ENCODE measurements around the gene PLCXD1. TPM values are rescaled to one million over a fixed set of nuclear protein-coding genes. Genes with fewer than 3 reads are reported as not detected.
"Not testable (repeated sequence)": the region's sequence is repeated elsewhere in the genome, so short reads cannot be mapped to it uniquely, and the experiment has no call there.

PLCXD1 gene
- total RNA-seq, 1 donor from 2014 or later, result 25.7 TPM

DNA sequence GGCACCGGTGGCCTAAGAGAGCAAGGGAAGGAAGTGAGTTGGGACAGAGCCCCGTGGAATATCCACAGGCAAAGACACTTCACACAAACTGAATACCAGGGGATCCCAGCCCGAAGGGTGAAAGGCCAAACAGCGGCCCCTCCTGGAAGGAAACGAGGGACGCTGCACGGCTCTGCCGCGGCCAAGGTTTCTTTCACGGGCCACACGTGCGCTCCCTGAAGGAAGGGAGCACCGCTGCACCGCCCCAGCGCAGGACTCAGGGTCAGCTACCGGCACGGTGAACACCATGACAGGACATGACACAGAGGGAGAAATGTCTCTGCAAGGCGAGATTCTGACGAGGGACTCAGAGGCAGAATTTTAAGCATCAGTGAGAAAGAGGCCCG is 69.0 kb downstream of the PLCXD1 start:
- TF ChIP-seq, protein P1, sequence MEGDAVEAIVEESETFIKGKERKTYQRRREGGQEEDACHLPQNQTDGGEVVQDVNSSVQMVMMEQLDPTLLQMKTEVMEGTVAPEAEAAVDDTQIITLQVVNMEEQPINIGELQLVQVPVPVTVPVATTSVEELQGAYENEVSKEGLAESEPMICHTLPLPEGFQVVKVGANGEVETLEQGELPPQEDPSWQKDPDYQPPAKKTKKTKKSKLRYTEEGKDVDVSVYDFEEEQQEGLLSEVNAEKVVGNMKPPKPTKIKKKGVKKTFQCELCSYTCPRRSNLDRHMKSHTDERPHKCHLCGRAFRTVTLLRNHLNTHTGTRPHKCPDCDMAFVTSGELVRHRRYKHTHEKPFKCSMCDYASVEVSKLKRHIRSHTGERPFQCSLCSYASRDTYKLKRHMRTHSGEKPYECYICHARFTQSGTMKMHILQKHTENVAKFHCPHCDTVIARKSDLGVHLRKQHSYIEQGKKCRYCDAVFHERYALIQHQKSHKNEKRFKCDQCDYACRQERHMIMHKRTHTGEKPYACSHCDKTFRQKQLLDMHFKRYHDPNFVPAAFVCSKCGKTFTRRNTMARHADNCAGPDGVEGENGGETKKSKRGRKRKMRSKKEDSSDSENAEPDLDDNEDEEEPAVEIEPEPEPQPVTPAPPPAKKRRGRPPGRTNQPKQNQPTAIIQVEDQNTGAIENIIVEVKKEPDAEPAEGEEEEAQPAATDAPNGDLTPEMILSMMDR (IDR thresholded peaks at IDR 0.05), result peak; percentile 4
- no peak for TF ChIP-seq EZH2 (IDR thresholded peaks at IDR 0.05)
- TF ChIP-seq EZH2phosphoT487 (IDR thresholded peaks at IDR 0.05), result no peak
- Histone ChIP-seq H3K4me3 (no peak overlapping the region), H3K79me2 (ENCODE audit: low read depth) (peaks cover 19% of the 10 kb centered on the region), H3K9me3 (ENCODE audit: low read depth) (no peaks in the 10 kb centered on the region), H3K36me3 (no peaks in the 10 kb centered on the region), H3K9ac (peak overlapping the region; percentile 20), H4K20me1 (ENCODE audit: low read depth) (peaks cover 8% of the 10 kb centered on the region), H3K27ac (no peak overlapping the region), H3K4me1 (no peaks in the 10 kb centered on the region), H3K4me2 (no peak overlapping the region), H3K27me3 (no peaks in the 10 kb centered on the region), H2AFZ (replicated peaks) (no peak overlapping the region), H3F3A (ENCODE audit: low read depth) (no peaks in the 10 kb centered on the region)
- peak overlapping the region; percentile 54 for H3K27ac Mint-ChIP-seq
- peaks cover 4% of the 10 kb centered on the region for H3K27me3 Mint-ChIP-seq (ENCODE audit: insufficient read depth, low read depth)
- H3K36me3 Mint-ChIP-seq, result peaks cover 34% of the 10 kb centered on the region
- no peaks in the 10 kb centered on the region for H3K9me3 Mint-ChIP-seq
- H3K4me3 Mint-ChIP-seq, result peak overlapping the region; percentile 64
- peaks cover 15% of the 10 kb centered on the region for H3K4me1 Mint-ChIP-seq
- no peak for DNase-seq (ENCODE audit: low spot score)

DNA sequence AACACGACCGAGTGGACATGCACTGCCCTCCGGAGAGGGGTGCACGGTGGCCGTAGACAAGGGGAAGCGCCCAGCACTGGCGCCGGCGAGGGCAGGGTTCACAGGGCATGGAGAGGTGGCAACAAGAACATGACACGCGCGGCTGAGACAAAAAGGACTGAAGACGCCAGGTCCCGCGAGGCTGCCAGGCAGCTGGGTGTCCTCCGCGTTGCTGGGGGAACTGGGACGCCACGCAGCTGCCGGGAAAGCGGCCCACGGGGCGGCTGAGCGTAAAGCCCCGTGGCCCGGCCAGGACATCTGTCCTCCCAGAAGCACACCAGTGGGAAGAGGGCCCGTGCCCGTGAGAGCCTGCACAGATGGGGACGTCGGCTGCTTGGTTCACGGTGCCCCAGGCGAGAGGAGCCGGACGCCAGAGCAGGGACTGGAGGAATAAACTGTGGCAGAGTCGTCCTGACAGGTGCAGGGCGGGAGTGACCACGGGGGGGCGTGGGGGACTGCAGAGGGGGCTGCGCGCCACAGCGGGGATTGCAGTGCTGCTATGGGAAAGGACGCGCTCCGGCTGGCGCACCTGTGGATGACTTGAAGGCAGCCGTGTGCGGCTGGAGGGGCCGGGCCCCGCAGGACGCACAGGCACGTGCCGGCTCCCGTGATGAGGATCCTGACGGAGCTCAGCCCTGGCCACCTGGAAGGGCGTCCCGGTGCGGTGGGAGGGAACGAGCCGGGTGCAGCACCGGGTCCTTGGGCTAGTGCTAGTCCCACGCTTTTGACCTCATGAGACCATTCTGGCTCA is 69.5 kb downstream of the PLCXD1 start:
- H3K27ac Mint-ChIP-seq, result no peak overlapping the region
- Histone ChIP-seq H3K4me1 (no peaks in the 10 kb centered on the region), H3K79me2 (ENCODE audit: low read depth) (peaks cover 25% of the 10 kb centered on the region), H2AFZ (replicated peaks) (no peak overlapping the region), H3K9ac (no peak overlapping the region), H3K27ac (no peak overlapping the region), H4K20me1 (ENCODE audit: low read depth) (peaks cover 14% of the 10 kb centered on the region), H3K9me3 (ENCODE audit: low read depth) (no peaks in the 10 kb centered on the region), H3K4me3 (no peak overlapping the region), H3K27me3 (no peaks in the 10 kb centered on the region), H3K4me2 (no peak overlapping the region), H3K36me3 (no peaks in the 10 kb centered on the region), H3F3A (ENCODE audit: low read depth) (no peaks in the 10 kb centered on the region)
- H3K4me1 Mint-ChIP-seq, result peaks cover 21% of the 10 kb centered on the region
- H3K9me3 Mint-ChIP-seq, result no peaks in the 10 kb centered on the region
- DNase-seq (ENCODE audit: low spot score), result no peak
- TF ChIP-seq, protein P1 (IDR thresholded peaks at IDR 0.05), result no peak
- TF ChIP-seq EZH2 (IDR thresholded peaks at IDR 0.05) (no peak), EZH2phosphoT487 (IDR thresholded peaks at IDR 0.05) (no peak)
- H3K36me3 Mint-ChIP-seq, result peaks cover 39% of the 10 kb centered on the region
- H3K27me3 Mint-ChIP-seq (ENCODE audit: insufficient read depth, low read depth), result peaks cover 2% of the 10 kb centered on the region
- no peak overlapping the region for H3K4me3 Mint-ChIP-seq

DNA sequence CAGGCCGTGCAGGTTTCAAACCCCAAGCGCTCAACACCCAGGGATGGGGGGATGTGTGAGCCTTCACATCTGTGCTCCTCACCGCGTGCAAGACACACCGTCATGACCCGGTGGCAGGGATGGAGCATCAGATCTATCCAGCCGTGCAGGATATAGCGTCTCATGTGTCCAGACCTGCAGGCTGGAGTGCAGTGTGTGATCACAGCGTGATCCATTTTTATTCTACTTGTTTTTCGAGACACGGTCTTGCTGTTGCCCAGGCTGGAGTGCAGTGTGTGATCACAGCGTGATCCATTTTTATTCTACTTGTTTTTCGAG is 70.1 kb downstream of the PLCXD1 start:
- not testable (repeated sequence) for H3K4me1 ChIP-seq; H3K4me2 ChIP-seq; H3K36me3 ChIP-seq; H3K27ac Mint-ChIP-seq; H3K9ac ChIP-seq; DNase-seq (ENCODE audit: low spot score); H3F3A ChIP-seq (ENCODE audit: low read depth); H3K27me3 Mint-ChIP-seq (ENCODE audit: insufficient read depth, low read depth); H3K4me3 Mint-ChIP-seq; H3K9me3 Mint-ChIP-seq; H3K4me3 ChIP-seq; H3K27ac ChIP-seq; H3K27me3 ChIP-seq; H3K9me3 ChIP-seq (ENCODE audit: low read depth); H2AFZ ChIP-seq (replicated peaks)
- H3K4me1 Mint-ChIP-seq, result peaks cover 24% of the 10 kb centered on the region
- peaks cover 41% of the 10 kb centered on the region for H3K36me3 Mint-ChIP-seq
- peaks cover 31% of the 10 kb centered on the region for H3K79me2 ChIP-seq (ENCODE audit: low read depth)
- H4K20me1 ChIP-seq (ENCODE audit: low read depth), result peaks cover 16% of the 10 kb centered on the region

DNA sequence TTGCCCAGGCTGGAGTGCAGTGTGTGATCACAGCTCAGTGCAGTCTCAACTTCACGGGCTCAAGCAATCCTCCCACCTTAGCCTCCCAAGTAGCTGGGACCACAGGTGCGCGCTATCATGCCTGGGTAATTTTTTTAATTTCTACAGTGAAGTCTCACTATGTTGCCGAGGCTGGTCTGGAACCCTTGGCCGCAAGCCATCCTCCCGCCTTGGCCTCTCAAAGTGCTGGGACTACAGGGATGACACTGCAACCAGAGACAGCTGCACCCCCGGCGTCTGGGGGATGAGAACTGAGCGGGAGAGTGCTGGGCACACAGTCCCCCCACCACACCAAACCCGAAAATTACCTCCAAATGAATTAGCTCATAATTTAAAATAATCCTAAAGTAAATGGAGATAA is 70.6 kb downstream of the PLCXD1 start:
- H3K36me3 ChIP-seq, result no peaks in the 10 kb centered on the region
- H3K9me3 ChIP-seq (ENCODE audit: low read depth), result no peaks in the 10 kb centered on the region
- no peak overlapping the region for H3K4me2 ChIP-seq
- Mint-ChIP-seq H3K4me3 (no peak overlapping the region), H3K27ac (no peak overlapping the region), H3K36me3 (peaks cover 43% of the 10 kb centered on the region), H3K4me1 (peaks cover 26% of the 10 kb centered on the region), H3K27me3 (ENCODE audit: insufficient read depth, low read depth) (peaks cover 2% of the 10 kb centered on the region), H3K9me3 (no peaks in the 10 kb centered on the region)
- H2AFZ ChIP-seq (replicated peaks), result no peak overlapping the region
- no peaks in the 10 kb centered on the region for H3F3A ChIP-seq (ENCODE audit: low read depth)
- H3K79me2 ChIP-seq (ENCODE audit: low read depth), result peaks cover 34% of the 10 kb centered on the region
- H3K9ac ChIP-seq, result no peak overlapping the region
- no peaks in the 10 kb centered on the region for H3K4me1 ChIP-seq
- H4K20me1 ChIP-seq (ENCODE audit: low read depth), result peaks cover 16% of the 10 kb centered on the region
- H3K27ac ChIP-seq, result no peak overlapping the region
- H3K4me3 ChIP-seq, result no peak overlapping the region
- no peak for TF ChIP-seq EZH2 (IDR thresholded peaks at IDR 0.05)
- TF ChIP-seq, protein P1 (IDR thresholded peaks at IDR 0.05), result no peak
- TF ChIP-seq EZH2phosphoT487 (IDR thresholded peaks at IDR 0.05), result no peak
- H3K27me3 ChIP-seq, result no peaks in the 10 kb centered on the region
- no peak for DNase-seq (ENCODE audit: low spot score)

All from neural progenitor cell (in vitro differentiated cells).